Measurements from ENCODE around the gene ZBTB16.
A peak's percentile ranks its signal among the peaks of the same experiment; 100 is the strongest.

Gene ZBTB16

DNA sequence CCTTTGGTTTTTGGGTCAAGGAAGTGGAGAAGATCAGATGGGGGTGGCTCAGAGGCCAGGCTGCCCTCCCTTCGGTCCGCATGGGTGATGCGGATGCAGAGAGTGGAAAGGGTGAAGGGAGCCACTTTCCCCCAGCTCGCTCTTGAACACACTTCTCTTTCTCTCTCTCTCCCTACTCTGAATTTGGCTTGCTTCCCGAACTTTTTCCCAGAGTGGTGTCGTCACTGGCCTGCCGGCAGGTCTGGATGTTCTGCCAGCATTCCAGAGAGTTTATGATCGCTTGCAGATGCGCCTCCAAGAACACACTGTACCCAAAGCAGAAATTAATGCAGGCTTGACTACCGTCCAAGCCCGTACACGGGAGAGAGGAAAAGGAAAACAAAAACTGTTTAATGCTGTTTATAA is 103.2 kb downstream of the ZBTB16 start:
- H3K4me3 ChIP-seq (ENCODE audit: low read depth, low read length) = no peak overlapping the region
- no peak for DNase-seq (ENCODE audit: low read depth)

DNA sequence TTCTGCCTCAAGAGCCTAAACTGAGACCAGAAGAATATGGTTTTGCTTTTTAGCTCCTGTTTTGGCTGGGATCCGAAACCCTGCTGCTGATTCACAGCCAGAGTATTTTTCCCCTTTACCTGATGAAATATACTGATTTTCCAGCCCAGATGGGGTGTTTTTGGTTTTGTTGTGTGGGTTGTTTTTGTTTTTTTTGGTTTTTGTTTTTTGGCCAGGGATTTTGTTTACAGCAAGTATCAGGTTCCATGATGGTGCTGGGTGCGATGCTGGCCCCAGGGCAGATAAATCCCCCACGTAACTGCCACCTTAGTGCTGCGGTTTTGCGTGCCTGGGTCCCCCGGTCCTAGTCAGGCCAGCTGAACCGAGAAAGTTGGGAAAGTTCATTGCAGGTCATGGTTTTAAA is 103.7 kb downstream of the ZBTB16 start:
- no peak for DNase-seq (ENCODE audit: low read depth)
- TF ChIP-seq, protein P1, sequence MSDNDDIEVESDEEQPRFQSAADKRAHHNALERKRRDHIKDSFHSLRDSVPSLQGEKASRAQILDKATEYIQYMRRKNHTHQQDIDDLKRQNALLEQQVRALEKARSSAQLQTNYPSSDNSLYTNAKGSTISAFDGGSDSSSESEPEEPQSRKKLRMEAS (IDR thresholded peaks at IDR 0.05; ENCODE audit: low read depth, low read length) = no peak
- TF ChIP-seq POLR2A (IDR thresholded peaks at IDR 0.05; ENCODE audit: extremely low read depth, insufficient read length) (no peak), MYC (IDR thresholded peaks at IDR 0.05; ENCODE audit: low read depth, low read length) (no peak)
- TF ChIP-seq, protein P2, sequence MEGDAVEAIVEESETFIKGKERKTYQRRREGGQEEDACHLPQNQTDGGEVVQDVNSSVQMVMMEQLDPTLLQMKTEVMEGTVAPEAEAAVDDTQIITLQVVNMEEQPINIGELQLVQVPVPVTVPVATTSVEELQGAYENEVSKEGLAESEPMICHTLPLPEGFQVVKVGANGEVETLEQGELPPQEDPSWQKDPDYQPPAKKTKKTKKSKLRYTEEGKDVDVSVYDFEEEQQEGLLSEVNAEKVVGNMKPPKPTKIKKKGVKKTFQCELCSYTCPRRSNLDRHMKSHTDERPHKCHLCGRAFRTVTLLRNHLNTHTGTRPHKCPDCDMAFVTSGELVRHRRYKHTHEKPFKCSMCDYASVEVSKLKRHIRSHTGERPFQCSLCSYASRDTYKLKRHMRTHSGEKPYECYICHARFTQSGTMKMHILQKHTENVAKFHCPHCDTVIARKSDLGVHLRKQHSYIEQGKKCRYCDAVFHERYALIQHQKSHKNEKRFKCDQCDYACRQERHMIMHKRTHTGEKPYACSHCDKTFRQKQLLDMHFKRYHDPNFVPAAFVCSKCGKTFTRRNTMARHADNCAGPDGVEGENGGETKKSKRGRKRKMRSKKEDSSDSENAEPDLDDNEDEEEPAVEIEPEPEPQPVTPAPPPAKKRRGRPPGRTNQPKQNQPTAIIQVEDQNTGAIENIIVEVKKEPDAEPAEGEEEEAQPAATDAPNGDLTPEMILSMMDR (IDR thresholded peaks at IDR 0.05; ENCODE audit: low read depth, low read length) = no peak
- H3K4me3 ChIP-seq (ENCODE audit: low read depth, low read length) = no peak overlapping the region

More for the DNA sequence above, 103.2 kb downstream of the ZBTB16 start:
- TF ChIP-seq POLR2A (IDR thresholded peaks at IDR 0.05; ENCODE audit: extremely low read depth, insufficient read length) (no peak), MYC (IDR thresholded peaks at IDR 0.05; ENCODE audit: low read depth, low read length) (no peak)
- TF ChIP-seq, protein P1 (IDR thresholded peaks at IDR 0.05; ENCODE audit: low read depth, low read length) = no peak
- TF ChIP-seq, protein P2 (IDR thresholded peaks at IDR 0.05; ENCODE audit: low read depth, low read length) = no peak

DNA sequence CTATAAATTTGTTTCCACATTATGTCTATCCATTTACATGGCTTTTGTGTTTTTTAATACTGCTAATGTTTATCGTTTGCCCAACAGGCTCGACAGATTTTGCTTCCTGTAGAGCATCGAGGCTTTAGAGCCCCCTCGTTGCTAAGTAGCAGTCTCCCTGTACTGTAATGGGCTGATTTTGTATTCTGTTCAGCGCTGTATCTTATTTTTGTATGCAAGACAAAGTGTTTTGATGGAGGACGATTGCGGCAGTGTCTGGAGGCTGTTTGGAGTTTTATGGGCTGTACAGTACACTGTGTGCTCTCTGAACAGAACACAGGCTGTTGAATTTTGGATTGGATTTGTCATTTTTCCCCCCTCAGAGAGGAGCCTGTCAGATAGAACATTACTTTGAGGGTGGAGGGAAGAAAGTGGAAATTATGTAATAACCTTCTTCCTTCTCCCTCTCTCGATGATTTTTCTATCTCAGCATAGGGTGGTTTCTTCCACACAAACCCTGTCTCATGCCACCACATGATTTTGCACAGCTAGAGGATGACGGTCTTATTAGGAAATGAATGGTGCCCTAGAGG is 104.4 kb downstream of the ZBTB16 start:
- DNase-seq (ENCODE audit: low read depth) = peak; percentile 44
- TF ChIP-seq, protein P2 (IDR thresholded peaks at IDR 0.05; ENCODE audit: low read depth, low read length) = no peak
- TF ChIP-seq POLR2A (IDR thresholded peaks at IDR 0.05; ENCODE audit: extremely low read depth, insufficient read length) = no peak
- TF ChIP-seq MYC (IDR thresholded peaks at IDR 0.05; ENCODE audit: low read depth, low read length) = no peak
- TF ChIP-seq, protein P1 (IDR thresholded peaks at IDR 0.05; ENCODE audit: low read depth, low read length) = no peak
- no peak overlapping the region for H3K4me3 ChIP-seq (ENCODE audit: low read depth, low read length)

DNA sequence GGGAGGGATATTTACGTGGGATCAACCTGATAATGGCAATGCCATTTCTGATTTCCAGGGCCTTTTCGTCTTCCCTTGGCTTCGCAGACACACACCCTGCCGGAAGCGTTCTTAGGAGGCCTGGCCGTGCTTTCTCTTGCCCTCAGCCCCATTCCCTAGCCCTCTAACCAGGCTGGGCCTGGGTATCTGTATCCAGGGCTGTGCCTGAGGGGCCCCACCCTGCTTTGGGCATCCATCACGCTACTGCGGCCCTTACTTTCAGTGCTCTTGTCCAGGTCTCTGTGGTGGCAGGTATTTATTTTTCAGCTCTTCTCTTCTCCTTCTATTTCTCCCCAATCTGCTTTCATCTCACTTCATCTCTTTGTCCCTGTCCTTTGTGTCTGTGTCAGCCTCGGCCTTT is 105.0 kb downstream of the ZBTB16 start:
- no peak overlapping the region for H3K4me3 ChIP-seq (ENCODE audit: low read depth, low read length)
- no peak for TF ChIP-seq MYC (IDR thresholded peaks at IDR 0.05; ENCODE audit: low read depth, low read length)
- no peak for TF ChIP-seq POLR2A (IDR thresholded peaks at IDR 0.05; ENCODE audit: extremely low read depth, insufficient read length)
- TF ChIP-seq, protein P1 (IDR thresholded peaks at IDR 0.05; ENCODE audit: low read depth, low read length) = no peak
- TF ChIP-seq, protein P2 (IDR thresholded peaks at IDR 0.05; ENCODE audit: low read depth, low read length) = no peak
- DNase-seq (ENCODE audit: low read depth) = no peak

DNA sequence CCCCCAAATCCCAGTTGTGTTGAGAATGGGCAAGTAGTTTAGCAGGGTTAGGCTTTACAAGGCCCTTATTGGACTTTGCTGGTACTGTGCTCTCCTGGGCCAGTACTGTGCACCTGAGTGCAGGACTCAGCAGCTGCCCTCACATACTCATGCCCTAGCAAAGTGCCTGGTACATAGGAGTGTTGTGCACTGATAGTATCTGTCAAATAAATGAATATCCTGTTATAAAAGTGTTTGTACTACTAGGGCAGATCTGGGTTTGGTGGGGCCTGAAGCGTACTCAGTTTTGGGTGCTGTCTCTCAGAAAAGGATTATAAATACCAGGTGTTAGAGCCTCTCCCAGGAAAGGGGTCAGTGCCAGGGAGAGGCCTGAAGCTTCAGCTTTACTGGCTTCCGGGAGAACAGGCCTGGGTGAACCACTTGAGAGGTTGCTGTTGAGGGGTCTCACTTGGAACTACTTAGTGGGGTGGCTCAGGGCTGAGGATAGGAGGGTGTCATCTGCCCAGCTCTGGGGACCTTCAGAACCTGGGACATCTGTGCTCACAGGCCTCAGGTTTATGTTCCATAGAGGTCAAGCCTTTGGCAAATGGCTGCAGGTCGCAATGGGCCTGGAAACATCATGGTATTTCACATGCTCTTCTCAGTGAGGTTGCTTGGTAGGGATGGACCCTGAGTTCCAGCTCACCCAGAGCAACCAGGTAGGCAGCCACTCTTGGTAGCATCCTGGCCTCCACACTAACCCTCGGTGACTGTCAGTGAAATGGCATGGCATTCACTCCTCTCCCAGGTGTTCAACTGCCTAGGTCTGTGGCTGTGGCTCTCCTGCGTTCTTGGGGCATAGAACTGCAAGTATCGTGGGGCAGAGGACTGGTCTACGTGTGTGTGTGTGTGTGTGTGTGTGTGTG is 106.1 kb downstream of the ZBTB16 start:
- H3K4me3 ChIP-seq (ENCODE audit: low read depth, low read length) = no peak overlapping the region
- TF ChIP-seq, protein P2 (IDR thresholded peaks at IDR 0.05; ENCODE audit: low read depth, low read length) = no peak
- TF ChIP-seq POLR2A (IDR thresholded peaks at IDR 0.05; ENCODE audit: extremely low read depth, insufficient read length) (no peak), MYC (IDR thresholded peaks at IDR 0.05; ENCODE audit: low read depth, low read length) (no peak)
- DNase-seq (ENCODE audit: low read depth) = no peak

All from NB4 (cell line).